ENCODE measurements around the gene GAL3ST2.

DNA sequence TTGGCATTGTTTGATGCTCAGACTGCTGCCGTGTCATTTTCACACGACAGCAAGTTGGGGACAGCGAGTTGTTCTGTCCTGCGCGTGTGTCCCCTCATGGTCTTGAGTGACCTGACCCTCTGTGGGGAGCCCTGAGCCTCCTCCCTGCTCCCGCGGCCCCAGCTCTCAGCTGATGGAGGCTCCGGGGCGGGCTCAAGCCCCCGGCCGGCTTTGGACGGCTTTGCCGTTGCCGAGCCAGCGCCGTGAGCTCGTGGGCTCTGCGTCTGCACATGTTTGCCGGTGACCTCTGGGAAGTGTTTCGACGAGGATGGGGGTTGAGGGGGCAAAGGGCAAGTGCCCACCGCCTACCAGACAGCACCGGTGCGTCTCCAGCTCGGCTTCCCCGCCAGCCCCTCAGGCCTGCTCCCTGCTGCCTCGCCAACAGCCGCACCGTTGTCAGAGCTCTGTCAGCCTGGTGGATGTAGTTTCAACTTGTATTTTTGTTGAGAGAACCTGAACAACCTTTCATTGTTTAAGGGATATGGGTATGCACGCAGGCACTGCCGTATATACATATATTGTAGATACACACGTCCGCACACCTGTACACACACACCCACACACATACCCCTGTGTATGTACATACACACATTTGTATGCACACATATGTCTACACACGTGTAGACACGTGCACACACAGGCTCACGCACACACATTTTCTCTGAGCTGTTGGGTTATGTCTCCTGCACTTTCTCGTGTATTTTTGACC is 68.4 kb downstream of the GAL3ST2 start:
- TF ChIP-seq, protein P1, sequence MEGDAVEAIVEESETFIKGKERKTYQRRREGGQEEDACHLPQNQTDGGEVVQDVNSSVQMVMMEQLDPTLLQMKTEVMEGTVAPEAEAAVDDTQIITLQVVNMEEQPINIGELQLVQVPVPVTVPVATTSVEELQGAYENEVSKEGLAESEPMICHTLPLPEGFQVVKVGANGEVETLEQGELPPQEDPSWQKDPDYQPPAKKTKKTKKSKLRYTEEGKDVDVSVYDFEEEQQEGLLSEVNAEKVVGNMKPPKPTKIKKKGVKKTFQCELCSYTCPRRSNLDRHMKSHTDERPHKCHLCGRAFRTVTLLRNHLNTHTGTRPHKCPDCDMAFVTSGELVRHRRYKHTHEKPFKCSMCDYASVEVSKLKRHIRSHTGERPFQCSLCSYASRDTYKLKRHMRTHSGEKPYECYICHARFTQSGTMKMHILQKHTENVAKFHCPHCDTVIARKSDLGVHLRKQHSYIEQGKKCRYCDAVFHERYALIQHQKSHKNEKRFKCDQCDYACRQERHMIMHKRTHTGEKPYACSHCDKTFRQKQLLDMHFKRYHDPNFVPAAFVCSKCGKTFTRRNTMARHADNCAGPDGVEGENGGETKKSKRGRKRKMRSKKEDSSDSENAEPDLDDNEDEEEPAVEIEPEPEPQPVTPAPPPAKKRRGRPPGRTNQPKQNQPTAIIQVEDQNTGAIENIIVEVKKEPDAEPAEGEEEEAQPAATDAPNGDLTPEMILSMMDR (IDR thresholded peaks at IDR 0.05; ENCODE audit: low read length), result no peak
- TF ChIP-seq EZH2 (optimal IDR thresholded peaks at IDR 0.05; ENCODE audit: low read depth, low read length), result no peak
- no peak for TF ChIP-seq EZH2phosphoT487 (IDR thresholded peaks at IDR 0.05; ENCODE audit: low read length)
